Astrocyte (in vitro differentiated cells and primary cell): ENCODE results near the gene BLTP3A. TPM values are rescaled to one million over a fixed set of nuclear protein-coding genes. Genes with fewer than 3 reads are reported as not detected.
A peak's percentile ranks its signal among the peaks of the same experiment; 100 is the strongest.

Experiments used
- DNase-seq: peaks from one replicate; pipeline ENCODE4 v3.0.0-alpha.2; 2010; ENCODE audit warnings: low read depth
- FAIRE-seq: peaks from 2 replicates; lab custom pipeline; 2011; peaks lifted over from hg19 to GRCh38; lab: Jason Lieb, UNC
- H2AFZ ChIP-seq: 2 replicates; pipeline ENCODE4 v1.6.0; 2012; ENCODE audit warnings: low read depth, low read length, inconsistent platforms
- H3K27ac ChIP-seq: 2 replicates; pipeline ENCODE4 v1.5.1; 2011; ENCODE audit warnings: low read depth, low read length, inconsistent platforms
- H3K27me3 ChIP-seq: 2 replicates; pipeline ENCODE4 v1.6.0; 2011; ENCODE audit warnings: low read length, inconsistent platforms; ENCODE audit not compliant: insufficient read depth
- H3K36me3 ChIP-seq: 2 replicates; pipeline ENCODE4 v1.5.1; 2011; ENCODE audit warnings: low read length, inconsistent platforms; ENCODE audit not compliant: insufficient read depth
- H3K4me1 ChIP-seq: 2 replicates; pipeline ENCODE4 v1.5.1; 2011; ENCODE audit warnings: low read length, inconsistent platforms; ENCODE audit not compliant: insufficient read depth
- H3K4me2 ChIP-seq: 2 replicates; pipeline ENCODE4 v1.6.0; 2012; ENCODE audit warnings: low read length, inconsistent platforms
- H3K4me3 ChIP-seq: 2 replicates; pipeline ENCODE4 v1.5.1; 2011; ENCODE audit warnings: low read depth, mild to moderate bottlenecking, low read length, inconsistent platforms; ENCODE audit not compliant: insufficient read depth
- H3K79me2 ChIP-seq: 2 replicates; pipeline ENCODE4 v1.6.0; 2012; ENCODE audit warnings: mild to moderate bottlenecking, low read length, inconsistent platforms; ENCODE audit not compliant: insufficient read depth
- H3K9ac ChIP-seq: 2 replicates; pipeline ENCODE4 v1.6.0; 2012; ENCODE audit warnings: mild to moderate bottlenecking, low read length, inconsistent platforms
- H3K9me3 ChIP-seq: 2 replicates; pipeline ENCODE4 v1.5.1; 2012; ENCODE audit warnings: low read depth, mild to moderate bottlenecking, low read length, inconsistent platforms; ENCODE audit not compliant: insufficient read depth
- H4K20me1 ChIP-seq: 2 replicates; pipeline ENCODE4 v1.6.0; 2012; ENCODE audit warnings: low read length, inconsistent platforms; ENCODE audit not compliant: insufficient read depth
- H3K27ac Mint-ChIP-seq: one replicate; pipeline ENCODE4 v1.8.0; 2021; ENCODE audit warnings: mild to moderate bottlenecking, mixed read lengths; ENCODE audit not compliant: unreplicated experiment
- H3K27me3 Mint-ChIP-seq: one replicate; pipeline ENCODE4 v1.8.0; 2021; ENCODE audit warnings: low read depth, mixed read lengths; ENCODE audit not compliant: unreplicated experiment
- H3K36me3 Mint-ChIP-seq: one replicate; pipeline ENCODE4 v1.8.0; 2021; ENCODE audit warnings: low read depth, mixed read lengths; ENCODE audit not compliant: unreplicated experiment
- H3K4me1 Mint-ChIP-seq: one replicate; pipeline ENCODE4 v1.8.0; 2021; ENCODE audit warnings: low read depth, mixed read lengths; ENCODE audit not compliant: unreplicated experiment
- H3K4me3 Mint-ChIP-seq: one replicate; pipeline ENCODE4 v1.8.0; 2021; ENCODE audit warnings: mild to moderate bottlenecking, moderate library complexity, mixed read lengths; ENCODE audit not compliant: unreplicated experiment
- H3K9me3 Mint-ChIP-seq: one replicate; pipeline ENCODE4 v1.8.0; 2021; ENCODE audit warnings: mild to moderate bottlenecking, mixed read lengths; ENCODE audit not compliant: unreplicated experiment
- EZH2 ChIP-seq: IDR thresholded peaks from 2 replicates; pipeline ENCODE4 v1.6.1; 2012; ENCODE audit warnings: mild to moderate bottlenecking, low read length, inconsistent platforms; ENCODE audit not compliant: insufficient read depth
- total RNA-seq: library from RNA; stranded (reverse); gene quantifications from 2 replicates; pipeline ENCODE4 v1.2.1, GENCODE V29; 2021
- TF ChIP-seq, protein P1 (sequence below): IDR thresholded peaks from 2 replicates; pipeline ENCODE4 v1.5.1; 2011; ENCODE audit warnings: low read depth, mild to moderate bottlenecking, inconsistent platforms, low read length, moderate library complexity; ENCODE audit not compliant: insufficient read depth

Gene BLTP3A
- total RNA-seq, 1 donor from 2014 or later = 25.1 TPM

DNA sequence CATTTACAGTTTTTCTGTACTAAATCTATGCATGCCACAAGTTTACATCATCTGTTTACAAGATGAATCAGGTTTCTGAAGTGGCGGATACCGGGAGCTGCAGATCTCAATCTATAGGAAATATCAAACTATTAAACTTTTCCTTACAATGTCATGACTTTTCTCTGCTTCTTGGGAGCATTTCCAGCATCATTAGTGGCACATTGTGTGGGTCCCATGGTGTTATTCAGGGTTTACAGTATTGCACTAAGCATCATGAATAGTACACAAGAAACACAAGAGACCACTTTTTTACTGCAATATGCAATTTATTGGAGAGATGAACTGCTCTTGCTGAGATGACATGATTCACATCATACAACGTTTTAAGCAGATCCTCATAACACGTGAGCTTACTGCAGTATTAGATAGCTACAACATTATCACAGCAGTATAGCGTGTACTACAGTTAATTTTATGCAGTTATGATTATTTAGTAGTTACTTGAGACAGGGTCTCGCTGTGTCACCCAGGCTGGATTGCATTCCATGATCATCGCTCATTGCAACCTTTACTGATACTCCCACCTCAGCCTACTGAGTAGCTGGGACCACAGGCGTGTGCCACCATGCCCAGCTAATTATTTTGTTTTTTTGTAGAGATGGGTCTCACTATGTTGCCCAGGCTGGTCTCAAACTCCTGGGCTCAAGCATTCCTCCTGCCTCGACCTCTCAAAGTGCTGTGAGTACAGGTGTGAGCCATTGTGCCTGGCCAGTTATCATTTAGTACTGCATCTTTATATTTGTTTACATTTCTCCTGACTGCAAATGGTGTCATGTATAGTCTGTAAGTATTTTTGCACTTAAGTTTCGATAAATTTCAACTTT lies 18.4 kb downstream of the BLTP3A start:
- Histone ChIP-seq H3K36me3 (no peaks in the 10 kb centered on the region), H2AFZ (no peak overlapping the region), H3K4me3 (no peak overlapping the region), H4K20me1 (peaks cover 9% of the 10 kb centered on the region), H3K9ac (no peak overlapping the region), H3K79me2 (peaks cover 5% of the 10 kb centered on the region), H3K27ac (no peak overlapping the region), H3K27me3 (no peaks in the 10 kb centered on the region), H3K4me1 (peaks cover 13% of the 10 kb centered on the region), H3K9me3 (no peaks in the 10 kb centered on the region), H3K4me2 (peak overlapping the region; percentile 52)
- no peak for FAIRE-seq
- H3K36me3 Mint-ChIP-seq = no peaks in the 10 kb centered on the region
- no peak overlapping the region for H3K4me3 Mint-ChIP-seq
- DNase-seq = peak; percentile 26
- peaks cover 27% of the 10 kb centered on the region for H3K4me1 Mint-ChIP-seq
- no peaks in the 10 kb centered on the region for H3K9me3 Mint-ChIP-seq
- H3K27ac Mint-ChIP-seq = no peak overlapping the region
- H3K27me3 Mint-ChIP-seq = no peaks in the 10 kb centered on the region
- no peak for TF ChIP-seq EZH2

DNA sequence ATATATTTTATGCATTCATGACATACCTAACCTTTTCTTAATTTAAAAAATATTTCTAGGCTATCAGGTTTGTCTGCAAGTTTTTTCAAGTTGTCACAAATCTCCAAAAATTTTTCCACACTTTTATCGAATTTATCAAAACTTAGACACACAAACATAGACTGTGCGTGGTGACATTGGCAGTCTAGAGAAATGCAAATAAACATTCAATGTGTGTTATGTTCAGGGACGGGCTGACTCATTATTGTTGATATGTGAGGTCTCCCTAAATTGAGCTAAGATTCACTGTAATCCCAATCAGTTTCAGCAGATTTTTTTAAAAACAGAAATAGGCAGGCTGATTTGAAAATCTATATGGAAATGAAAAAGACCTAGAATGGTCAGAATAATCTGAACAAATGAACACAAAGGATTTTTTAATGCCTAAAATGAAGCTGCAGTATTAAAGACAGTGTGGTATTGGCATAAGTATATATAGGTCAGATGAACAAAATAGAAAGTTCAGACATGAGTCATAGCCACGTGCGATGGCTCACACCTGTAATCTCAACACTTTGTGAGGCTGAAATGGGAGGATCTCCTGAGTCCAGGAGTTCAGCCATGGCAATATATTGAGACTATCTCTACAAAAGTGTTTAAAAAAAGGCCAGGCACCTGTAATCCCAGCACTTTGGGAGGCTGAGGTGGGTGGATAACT lies 19.2 kb downstream of the BLTP3A start:
- Histone ChIP-seq H3K9me3 (no peaks in the 10 kb centered on the region), H3K4me1 (peaks cover 13% of the 10 kb centered on the region), H3K79me2 (peaks cover under 1% of the 10 kb centered on the region), H3K36me3 (no peaks in the 10 kb centered on the region), H3K27me3 (no peaks in the 10 kb centered on the region), H3K4me2 (no peak overlapping the region), H4K20me1 (peaks cover 9% of the 10 kb centered on the region), H2AFZ (no peak overlapping the region), H3K4me3 (no peak overlapping the region), H3K27ac (no peak overlapping the region), H3K9ac (no peak overlapping the region)
- peaks cover 30% of the 10 kb centered on the region for H3K4me1 Mint-ChIP-seq
- H3K27ac Mint-ChIP-seq = no peak overlapping the region
- no peak for DNase-seq
- FAIRE-seq = no peak
- H3K4me3 Mint-ChIP-seq = no peak overlapping the region
- H3K9me3 Mint-ChIP-seq = no peaks in the 10 kb centered on the region
- H3K27me3 Mint-ChIP-seq = no peaks in the 10 kb centered on the region
- no peaks in the 10 kb centered on the region for H3K36me3 Mint-ChIP-seq
- TF ChIP-seq EZH2 = no peak
- TF ChIP-seq, protein P1, sequence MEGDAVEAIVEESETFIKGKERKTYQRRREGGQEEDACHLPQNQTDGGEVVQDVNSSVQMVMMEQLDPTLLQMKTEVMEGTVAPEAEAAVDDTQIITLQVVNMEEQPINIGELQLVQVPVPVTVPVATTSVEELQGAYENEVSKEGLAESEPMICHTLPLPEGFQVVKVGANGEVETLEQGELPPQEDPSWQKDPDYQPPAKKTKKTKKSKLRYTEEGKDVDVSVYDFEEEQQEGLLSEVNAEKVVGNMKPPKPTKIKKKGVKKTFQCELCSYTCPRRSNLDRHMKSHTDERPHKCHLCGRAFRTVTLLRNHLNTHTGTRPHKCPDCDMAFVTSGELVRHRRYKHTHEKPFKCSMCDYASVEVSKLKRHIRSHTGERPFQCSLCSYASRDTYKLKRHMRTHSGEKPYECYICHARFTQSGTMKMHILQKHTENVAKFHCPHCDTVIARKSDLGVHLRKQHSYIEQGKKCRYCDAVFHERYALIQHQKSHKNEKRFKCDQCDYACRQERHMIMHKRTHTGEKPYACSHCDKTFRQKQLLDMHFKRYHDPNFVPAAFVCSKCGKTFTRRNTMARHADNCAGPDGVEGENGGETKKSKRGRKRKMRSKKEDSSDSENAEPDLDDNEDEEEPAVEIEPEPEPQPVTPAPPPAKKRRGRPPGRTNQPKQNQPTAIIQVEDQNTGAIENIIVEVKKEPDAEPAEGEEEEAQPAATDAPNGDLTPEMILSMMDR = no peak

DNA sequence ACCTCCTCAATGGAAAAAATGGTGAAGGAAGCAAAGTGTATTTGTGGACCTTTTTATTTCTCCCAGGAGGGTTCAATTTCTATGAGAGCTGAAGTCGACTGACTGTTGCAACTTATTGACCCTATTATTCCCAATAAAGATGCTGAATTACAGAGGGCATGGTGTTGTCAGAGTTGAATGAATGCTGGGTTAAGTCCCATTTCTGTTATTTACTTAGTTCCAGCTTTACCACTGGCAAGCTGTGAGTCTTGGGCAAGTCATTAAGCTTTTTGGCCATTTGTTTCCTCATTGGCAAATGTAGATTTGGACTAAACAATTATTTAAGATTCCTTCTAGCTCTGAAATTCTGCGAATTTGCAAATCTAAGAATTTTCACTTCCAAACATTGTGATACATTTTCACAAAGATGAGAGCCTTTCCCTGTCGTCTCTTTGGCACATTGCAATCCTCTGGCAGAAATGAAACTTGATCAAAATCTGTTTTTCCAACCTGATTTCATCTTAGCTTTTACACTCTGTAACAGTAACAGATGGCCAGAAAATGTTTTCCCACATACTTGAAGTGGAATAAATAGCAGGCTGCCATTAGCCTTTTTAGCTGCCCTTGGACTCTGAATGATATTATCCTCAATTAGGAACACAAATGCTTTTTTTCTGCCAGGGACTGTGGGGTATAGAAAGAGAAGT lies 21.3 kb downstream of the BLTP3A start:
- H2AFZ ChIP-seq = no peak overlapping the region
- DNase-seq (no peak), FAIRE-seq (no peak)
- H3K79me2 ChIP-seq = no peaks in the 10 kb centered on the region
- no peaks in the 10 kb centered on the region for H3K27me3 ChIP-seq
- no peak overlapping the region for H3K9ac ChIP-seq
- no peak overlapping the region for H3K27ac ChIP-seq
- peaks cover 8% of the 10 kb centered on the region for H3K4me1 ChIP-seq
- Mint-ChIP-seq H3K27me3 (no peaks in the 10 kb centered on the region), H3K9me3 (no peaks in the 10 kb centered on the region), H3K27ac (no peak overlapping the region), H3K4me1 (peaks cover 29% of the 10 kb centered on the region), H3K36me3 (no peaks in the 10 kb centered on the region), H3K4me3 (no peak overlapping the region)
- no peak for TF ChIP-seq EZH2
- TF ChIP-seq, protein P1 = no peak
- H3K9me3 ChIP-seq = no peaks in the 10 kb centered on the region
- H4K20me1 ChIP-seq = peaks cover 2% of the 10 kb centered on the region
- H3K4me2 ChIP-seq = no peak overlapping the region
- H3K4me3 ChIP-seq = no peak overlapping the region
- H3K36me3 ChIP-seq = no peaks in the 10 kb centered on the region
